ENCODE measurements around the gene RHOC.

GRCh38 chr1:112689196-112689841, 17.6 kb downstream of the RHOC start:
- no peak for TF ChIP-seq CTCF (conservative IDR thresholded peaks at IDR 0.05)
- no peak for TF ChIP-seq ZFX (IDR thresholded peaks at IDR 0.05)
